ENCODE measurements around the gene F2RL2.
"Not testable (repeated sequence)": the region's sequence is repeated elsewhere in the genome, so short reads cannot be mapped to it uniquely, and the experiment has no call there.

The F2RL2 gene

GRCh38 chr5:76620166-76620565 is 3.0 kb downstream of the F2RL2 start:
- H3K27ac ChIP-seq (ENCODE audit: low read length) = no peak overlapping the region
- H3K9ac ChIP-seq (ENCODE audit: low read depth, low read length) = no peak overlapping the region
- H3K4me1 ChIP-seq (ENCODE audit: insufficient read depth, low read length) = peaks cover 12% of the 10 kb centered on the region
- no peaks in the 10 kb centered on the region for H3K9me3 ChIP-seq (ENCODE audit: insufficient read depth, low read depth, low read length)
- no peaks in the 10 kb centered on the region for H3K27me3 ChIP-seq (ENCODE audit: insufficient read depth, low read length)
- no peaks in the 10 kb centered on the region for H3K36me3 ChIP-seq (ENCODE audit: insufficient read depth, low read depth, low read length)
- no peak overlapping the region for H3K4me3 ChIP-seq (ENCODE audit: low read length)

GRCh38 chr5:76617675-76618074 is 5.5 kb downstream of the F2RL2 start:
- no peak overlapping the region for H3K9ac ChIP-seq (ENCODE audit: low read depth, low read length)
- no peak overlapping the region for H3K27ac ChIP-seq (ENCODE audit: low read length)
- H3K4me3 ChIP-seq (ENCODE audit: low read length) = no peak overlapping the region
- peaks cover 8% of the 10 kb centered on the region for H3K4me1 ChIP-seq (ENCODE audit: insufficient read depth, low read length)
- no peaks in the 10 kb centered on the region for H3K36me3 ChIP-seq (ENCODE audit: insufficient read depth, low read depth, low read length)
- no peaks in the 10 kb centered on the region for H3K9me3 ChIP-seq (ENCODE audit: insufficient read depth, low read depth, low read length)
- no peaks in the 10 kb centered on the region for H3K27me3 ChIP-seq (ENCODE audit: insufficient read depth, low read length)

- Histone ChIP-seq H3K9ac (ENCODE audit: low read depth, low read length) (no peak overlapping the region), H3K27ac (ENCODE audit: low read length) (no peak overlapping the region), H3K9me3 (ENCODE audit: insufficient read depth, low read depth, low read length) (no peaks in the 10 kb centered on the region), H3K4me3 (ENCODE audit: low read length) (no peak overlapping the region), H3K36me3 (ENCODE audit: insufficient read depth, low read depth, low read length) (no peaks in the 10 kb centered on the region), H3K27me3 (ENCODE audit: insufficient read depth, low read length) (no peaks in the 10 kb centered on the region), H3K4me1 (ENCODE audit: insufficient read depth, low read length) (peaks cover 7% of the 10 kb centered on the region)
Observed at GRCh38 chr5:76617229-76617628, 6.0 kb downstream of the F2RL2 start.

- H3K27me3 ChIP-seq (ENCODE audit: insufficient read depth, low read length) = no peaks in the 10 kb centered on the region
- no peaks in the 10 kb centered on the region for H3K9me3 ChIP-seq (ENCODE audit: insufficient read depth, low read depth, low read length)
- no peak overlapping the region for H3K4me3 ChIP-seq (ENCODE audit: low read length)
- H3K36me3 ChIP-seq (ENCODE audit: insufficient read depth, low read depth, low read length) = no peaks in the 10 kb centered on the region
- H3K27ac ChIP-seq (ENCODE audit: low read length) = no peak overlapping the region
- H3K9ac ChIP-seq (ENCODE audit: low read depth, low read length) = no peak overlapping the region
- H3K4me1 ChIP-seq (ENCODE audit: insufficient read depth, low read length) = peaks cover 3% of the 10 kb centered on the region; the same call in 1 of the 2 replicates
Observed at GRCh38 chr5:76616206-76616605, 7.0 kb downstream of the F2RL2 start.

GRCh38 chr5:76615759-76616158 is 7.4 kb downstream of the F2RL2 start:
- no peak overlapping the region for H3K27ac ChIP-seq (ENCODE audit: low read length)
- H3K9ac ChIP-seq (ENCODE audit: low read depth, low read length) = no peak overlapping the region
- no peaks in the 10 kb centered on the region for H3K36me3 ChIP-seq (ENCODE audit: insufficient read depth, low read depth, low read length)
- no peaks in the 10 kb centered on the region for H3K9me3 ChIP-seq (ENCODE audit: insufficient read depth, low read depth, low read length)
- H3K4me1 ChIP-seq (ENCODE audit: insufficient read depth, low read length) = peaks cover 3% of the 10 kb centered on the region; the same call in 1 of the 2 replicates
- H3K27me3 ChIP-seq (ENCODE audit: insufficient read depth, low read length) = no peaks in the 10 kb centered on the region
- H3K4me3 ChIP-seq (ENCODE audit: low read length) = no peak overlapping the region

GRCh38 chr5:76612942-76613341 is 10.3 kb downstream of the F2RL2 start:
- H3K4me3 ChIP-seq (ENCODE audit: low read length) = no peak overlapping the region
- no peaks in the 10 kb centered on the region for H3K27me3 ChIP-seq (ENCODE audit: insufficient read depth, low read length)
- H3K9ac ChIP-seq (ENCODE audit: low read depth, low read length) = no peak overlapping the region
- H3K36me3 ChIP-seq (ENCODE audit: insufficient read depth, low read depth, low read length) = no peaks in the 10 kb centered on the region
- H3K9me3 ChIP-seq (ENCODE audit: insufficient read depth, low read depth, low read length) = no peaks in the 10 kb centered on the region
- no peak overlapping the region for H3K27ac ChIP-seq (ENCODE audit: low read length)
- peaks cover 4% of the 10 kb centered on the region for H3K4me1 ChIP-seq (ENCODE audit: insufficient read depth, low read length)

- no peak overlapping the region for H3K9ac ChIP-seq (ENCODE audit: low read depth, low read length)
- no peak overlapping the region for H3K27ac ChIP-seq (ENCODE audit: low read length)
- 0 out of 2 replicates have a peak, but pooled peaks cover 3% of the 10 kb centered on the region for H3K36me3 ChIP-seq (ENCODE audit: insufficient read depth, low read depth, low read length)
- H3K27me3 ChIP-seq (ENCODE audit: insufficient read depth, low read length) = no peaks in the 10 kb centered on the region
- H3K4me3 ChIP-seq (ENCODE audit: low read length) = no peak overlapping the region
- no peaks in the 10 kb centered on the region for H3K9me3 ChIP-seq (ENCODE audit: insufficient read depth, low read depth, low read length)
- peaks cover 8% of the 10 kb centered on the region; the same call in 1 of the 2 replicates for H3K4me1 ChIP-seq (ENCODE audit: insufficient read depth, low read length)
Observed at GRCh38 chr5:76610196-76610595, 13.0 kb downstream of the F2RL2 start.

- H3K27ac ChIP-seq (ENCODE audit: low read length) = no peak overlapping the region
- H3K9me3 ChIP-seq (ENCODE audit: insufficient read depth, low read depth, low read length) = no peaks in the 10 kb centered on the region
- H3K4me3 ChIP-seq (ENCODE audit: low read length) = no peak overlapping the region
- no peak overlapping the region for H3K9ac ChIP-seq (ENCODE audit: low read depth, low read length)
- H3K27me3 ChIP-seq (ENCODE audit: insufficient read depth, low read length) = no peaks in the 10 kb centered on the region
- H3K36me3 ChIP-seq (ENCODE audit: insufficient read depth, low read depth, low read length) = 0 out of 2 replicates have a peak, but pooled peaks cover 3% of the 10 kb centered on the region
- peaks cover 8% of the 10 kb centered on the region; the same call in 1 of the 2 replicates for H3K4me1 ChIP-seq (ENCODE audit: insufficient read depth, low read length)
Observed at GRCh38 chr5:76608833-76609232, 14.4 kb downstream of the F2RL2 start.

GRCh38 chr5:76607353-76607871 is 15.8 kb downstream of the F2RL2 start:
- Histone ChIP-seq H3K4me1 (ENCODE audit: insufficient read depth, low read length) (peaks cover 8% of the 10 kb centered on the region; the same call in 1 of the 2 replicates), H3K27ac (ENCODE audit: low read length) (no peak overlapping the region), H3K9ac (ENCODE audit: low read depth, low read length) (no peak overlapping the region), H3K27me3 (ENCODE audit: insufficient read depth, low read length) (no peaks in the 10 kb centered on the region), H3K4me3 (ENCODE audit: low read length) (no peak overlapping the region), H3K36me3 (ENCODE audit: insufficient read depth, low read depth, low read length) (0 out of 2 replicates have a peak, but pooled peaks cover 3% of the 10 kb centered on the region), H3K9me3 (ENCODE audit: insufficient read depth, low read depth, low read length) (no peaks in the 10 kb centered on the region)

GRCh38 chr5:76606701-76607100 is 16.5 kb downstream of the F2RL2 start:
- Histone ChIP-seq H3K4me1 (ENCODE audit: insufficient read depth, low read length) (peaks cover 8% of the 10 kb centered on the region; the same call in 1 of the 2 replicates), H3K27me3 (ENCODE audit: insufficient read depth, low read length) (no peaks in the 10 kb centered on the region), H3K9ac (ENCODE audit: low read depth, low read length) (no peak overlapping the region), H3K4me3 (ENCODE audit: low read length) (no peak overlapping the region), H3K36me3 (ENCODE audit: insufficient read depth, low read depth, low read length) (peaks cover 3% of the 10 kb centered on the region; the same call in 1 of the 2 replicates), H3K27ac (ENCODE audit: low read length) (no peak overlapping the region), H3K9me3 (ENCODE audit: insufficient read depth, low read depth, low read length) (no peaks in the 10 kb centered on the region)

- Histone ChIP-seq H3K9me3 (ENCODE audit: insufficient read depth, low read depth, low read length) (no peaks in the 10 kb centered on the region), H3K4me3 (ENCODE audit: low read length) (no peak overlapping the region), H3K36me3 (ENCODE audit: insufficient read depth, low read depth, low read length) (peaks cover 3% of the 10 kb centered on the region; the same call in 1 of the 2 replicates), H3K27ac (ENCODE audit: low read length) (no peak overlapping the region), H3K4me1 (ENCODE audit: insufficient read depth, low read length) (peaks cover 8% of the 10 kb centered on the region; the same call in 1 of the 2 replicates), H3K27me3 (ENCODE audit: insufficient read depth, low read length) (no peaks in the 10 kb centered on the region), H3K9ac (ENCODE audit: low read depth, low read length) (no peak overlapping the region)
Observed at GRCh38 chr5:76604838-76605237, 18.4 kb downstream of the F2RL2 start.

GRCh38 chr5:76603991-76604390 is 19.2 kb downstream of the F2RL2 start:
- not testable (repeated sequence) for H3K27ac ChIP-seq (ENCODE audit: low read length); H3K4me1 ChIP-seq (ENCODE audit: insufficient read depth, low read length); H3K9ac ChIP-seq (ENCODE audit: low read depth, low read length); H3K4me3 ChIP-seq (ENCODE audit: low read length); H3K27me3 ChIP-seq (ENCODE audit: insufficient read depth, low read length); H3K36me3 ChIP-seq (ENCODE audit: insufficient read depth, low read depth, low read length); H3K9me3 ChIP-seq (ENCODE audit: insufficient read depth, low read depth, low read length)
